ENCODE data around the gene RFNG.
A peak's percentile ranks its signal among the peaks of the same experiment; 100 is the strongest.

RFNG gene

DNA sequence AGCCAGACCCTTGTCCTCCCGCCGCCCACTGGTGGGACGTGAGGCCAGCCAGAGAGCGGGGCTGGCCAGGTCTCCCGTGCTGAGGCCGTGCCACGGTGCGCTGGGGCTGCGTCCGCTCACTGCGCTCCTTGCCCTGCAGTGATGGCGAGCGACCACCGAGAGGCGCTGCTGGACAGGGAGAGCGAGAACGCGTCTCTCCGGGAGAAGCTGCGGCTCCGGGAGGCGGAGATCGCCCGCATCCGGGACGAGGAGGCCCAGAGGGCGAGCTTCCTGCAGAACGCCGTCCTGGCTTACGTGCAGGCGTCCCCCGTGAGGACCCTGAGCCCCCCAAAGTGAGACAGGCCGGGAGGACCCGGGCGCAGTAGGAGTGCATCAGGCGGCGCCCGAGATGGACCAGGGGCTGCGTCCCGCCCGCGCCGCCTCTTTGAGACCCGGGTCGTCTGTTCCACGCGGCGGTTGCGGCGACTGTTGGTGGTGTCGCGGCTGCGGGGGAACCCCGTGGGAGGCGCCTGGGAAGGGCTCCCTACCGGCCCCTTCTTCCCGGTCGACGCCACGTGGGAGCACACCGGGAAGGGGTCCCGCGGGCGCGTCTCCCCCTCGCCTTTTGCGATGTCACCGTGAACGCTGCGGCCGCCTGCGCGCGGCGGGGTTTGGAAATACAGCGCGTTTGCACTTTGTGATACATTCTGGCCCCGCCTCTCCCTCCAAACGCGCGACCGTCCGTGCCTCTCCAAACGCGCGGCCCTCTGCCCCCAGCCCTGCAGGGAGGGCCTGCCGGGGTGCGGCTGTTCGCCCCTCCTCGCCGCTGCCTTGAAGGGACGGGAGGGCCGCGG is 20.9 kb downstream of the RFNG start:
- Histone ChIP-seq H3K27ac (no peak overlapping the region), H3K4me3 (peak overlapping the region; percentile 90), H3K9me3 (ENCODE audit: low read depth, low read length) (no peaks in the 10 kb centered on the region), H3K36me3 (ENCODE audit: insufficient read depth, low read length) (no peaks in the 10 kb centered on the region), H3K9ac (ENCODE audit: insufficient read length) (peak overlapping the region; percentile 62)
- DNase-seq (ENCODE audit: low read depth, low spot score): no peak
- TF ChIP-seq POLR2AphosphoS5 (IDR thresholded peaks at IDR 0.05; ENCODE audit: borderline replicate concordance, low read depth, low read length): no peak; the same call in 1 of the 2 replicates
- no peak for TF ChIP-seq FOXP2 (optimal IDR thresholded peaks at IDR 0.05; ENCODE audit: control extremely low read depth, extremely low read length, insufficient read depth)
- TF ChIP-seq EZH2 (IDR thresholded peaks at IDR 0.05): no peak

DNA sequence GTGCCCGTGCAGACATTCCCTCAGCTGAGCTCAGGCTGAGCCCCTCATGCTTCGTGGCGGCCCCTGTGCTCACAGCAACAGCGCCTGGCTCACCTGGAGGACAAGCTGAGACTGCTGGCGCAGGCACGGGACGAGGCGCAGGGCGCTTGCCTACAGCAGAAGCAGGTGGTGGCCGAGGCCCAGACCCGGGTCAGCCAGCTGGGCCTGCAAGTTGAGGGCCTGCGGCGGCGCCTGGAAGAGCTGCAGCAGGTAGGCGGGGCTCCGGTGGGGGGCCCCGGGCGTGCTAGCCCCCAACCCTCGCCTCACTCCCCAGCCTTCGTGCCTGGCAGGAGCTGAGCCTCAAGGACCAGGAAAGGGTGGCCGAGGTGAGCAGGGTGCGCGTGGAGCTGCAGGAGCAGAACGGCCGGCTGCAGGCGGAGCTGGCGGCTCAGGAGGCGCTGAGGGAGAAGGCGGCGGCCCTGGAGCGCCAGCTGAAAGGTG is 21.6 kb downstream of the RFNG start:
- Histone ChIP-seq H3K9me3 (ENCODE audit: low read depth, low read length) (no peaks in the 10 kb centered on the region), H3K9ac (ENCODE audit: insufficient read length) (no peak overlapping the region), H3K36me3 (ENCODE audit: insufficient read depth, low read length) (no peaks in the 10 kb centered on the region), H3K27ac (no peak overlapping the region), H3K4me3 (peak overlapping the region; percentile 90; the same call in 1 of the 2 replicates)
- TF ChIP-seq POLR2AphosphoS5 (IDR thresholded peaks at IDR 0.05; ENCODE audit: borderline replicate concordance, low read depth, low read length) (no peak), EZH2 (IDR thresholded peaks at IDR 0.05) (no peak), FOXP2 (optimal IDR thresholded peaks at IDR 0.05; ENCODE audit: control extremely low read depth, extremely low read length, insufficient read depth) (no peak)
- DNase-seq (ENCODE audit: low read depth, low spot score): no peak

DNA sequence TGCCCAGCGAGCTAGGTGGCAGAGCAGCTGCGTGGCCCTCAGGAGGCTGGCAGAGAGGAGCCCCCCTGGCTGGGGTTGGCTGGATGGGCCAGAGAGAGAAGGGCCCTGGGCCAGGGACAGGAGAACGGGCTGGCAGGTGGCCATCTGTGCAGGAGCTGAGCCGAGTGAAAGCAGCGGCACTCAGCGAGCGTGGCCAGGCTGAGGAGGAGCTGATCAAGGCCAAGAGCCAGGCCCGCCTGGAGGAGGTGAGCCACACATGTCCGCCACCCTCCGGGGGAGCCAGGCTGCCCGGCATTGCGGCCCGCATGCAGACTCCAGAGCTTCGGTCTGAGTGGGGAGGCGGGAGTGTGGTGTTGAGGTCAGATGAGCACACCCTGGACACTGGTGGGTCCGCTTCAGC is 22.2 kb downstream of the RFNG start:
- DNase-seq (ENCODE audit: low read depth, low spot score): no peak
- H3K9ac ChIP-seq (ENCODE audit: insufficient read length): no peak overlapping the region
- no peaks in the 10 kb centered on the region for H3K9me3 ChIP-seq (ENCODE audit: low read depth, low read length)
- H3K27ac ChIP-seq: no peak overlapping the region
- H3K36me3 ChIP-seq (ENCODE audit: insufficient read depth, low read length): no peaks in the 10 kb centered on the region
- no peak for TF ChIP-seq EZH2 (IDR thresholded peaks at IDR 0.05)
- no peak for TF ChIP-seq POLR2AphosphoS5 (IDR thresholded peaks at IDR 0.05; ENCODE audit: borderline replicate concordance, low read depth, low read length)
- TF ChIP-seq FOXP2 (optimal IDR thresholded peaks at IDR 0.05; ENCODE audit: control extremely low read depth, extremely low read length, insufficient read depth): no peak
- no peak overlapping the region for H3K4me3 ChIP-seq

DNA sequence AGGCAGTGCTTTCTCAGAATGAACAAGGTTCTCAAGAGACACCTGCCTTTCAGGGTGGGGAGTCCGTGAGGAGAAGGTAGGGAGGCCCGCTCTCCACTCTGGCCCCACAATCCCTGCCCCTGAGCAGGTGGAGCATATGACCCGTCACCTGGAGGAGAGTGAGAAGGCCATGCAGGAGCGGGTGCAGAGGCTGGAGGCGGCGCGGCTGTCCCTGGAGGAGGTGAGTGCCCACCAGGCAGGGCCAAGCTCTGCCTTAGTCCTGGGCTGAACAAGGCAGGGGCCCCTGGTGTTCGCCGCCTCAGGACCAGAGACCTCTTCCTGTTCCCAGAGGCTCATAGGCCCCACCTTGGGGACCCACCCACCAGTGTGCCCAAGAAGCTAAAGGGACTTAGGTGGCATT is 22.6 kb downstream of the RFNG start:
- Histone ChIP-seq H3K27ac (no peak overlapping the region), H3K9me3 (ENCODE audit: low read depth, low read length) (no peaks in the 10 kb centered on the region), H3K36me3 (ENCODE audit: insufficient read depth, low read length) (no peaks in the 10 kb centered on the region), H3K9ac (ENCODE audit: insufficient read length) (no peak overlapping the region), H3K4me3 (no peak overlapping the region)
- no peak for DNase-seq (ENCODE audit: low read depth, low spot score)
- no peak for TF ChIP-seq EZH2 (IDR thresholded peaks at IDR 0.05)
- TF ChIP-seq FOXP2 (optimal IDR thresholded peaks at IDR 0.05; ENCODE audit: control extremely low read depth, extremely low read length, insufficient read depth): no peak
- TF ChIP-seq POLR2AphosphoS5 (IDR thresholded peaks at IDR 0.05; ENCODE audit: borderline replicate concordance, low read depth, low read length): no peak

DNA sequence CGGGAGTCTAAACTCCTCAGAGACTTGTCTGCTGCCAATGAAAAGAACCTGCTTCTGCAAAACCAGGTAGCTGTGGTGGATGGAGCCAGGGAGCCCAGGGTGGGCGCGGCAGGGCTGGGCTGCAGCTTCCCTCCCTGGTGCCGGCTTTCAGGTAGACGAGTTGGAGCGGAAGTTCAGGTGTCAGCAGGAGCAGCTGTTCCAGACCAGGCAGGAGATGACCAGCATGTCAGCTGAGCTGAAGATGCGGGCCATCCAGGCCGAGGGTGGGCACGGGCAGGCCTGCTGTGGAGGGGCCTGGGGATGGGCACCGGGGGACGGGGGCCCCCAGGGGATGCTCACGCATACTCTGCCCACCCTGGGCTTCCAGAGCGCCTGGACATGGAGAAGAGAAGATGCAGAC is 23.4 kb downstream of the RFNG start:
- Histone ChIP-seq H3K36me3 (ENCODE audit: insufficient read depth, low read length) (no peaks in the 10 kb centered on the region), H3K9ac (ENCODE audit: insufficient read length) (no peak overlapping the region), H3K9me3 (ENCODE audit: low read depth, low read length) (no peaks in the 10 kb centered on the region), H3K27ac (no peak overlapping the region), H3K4me3 (no peak overlapping the region)
- no peak for TF ChIP-seq EZH2 (IDR thresholded peaks at IDR 0.05)
- TF ChIP-seq FOXP2 (optimal IDR thresholded peaks at IDR 0.05; ENCODE audit: control extremely low read depth, extremely low read length, insufficient read depth): no peak
- TF ChIP-seq POLR2AphosphoS5 (IDR thresholded peaks at IDR 0.05; ENCODE audit: borderline replicate concordance, low read depth, low read length): no peak
- no peak for DNase-seq (ENCODE audit: low read depth, low spot score)

DNA sequence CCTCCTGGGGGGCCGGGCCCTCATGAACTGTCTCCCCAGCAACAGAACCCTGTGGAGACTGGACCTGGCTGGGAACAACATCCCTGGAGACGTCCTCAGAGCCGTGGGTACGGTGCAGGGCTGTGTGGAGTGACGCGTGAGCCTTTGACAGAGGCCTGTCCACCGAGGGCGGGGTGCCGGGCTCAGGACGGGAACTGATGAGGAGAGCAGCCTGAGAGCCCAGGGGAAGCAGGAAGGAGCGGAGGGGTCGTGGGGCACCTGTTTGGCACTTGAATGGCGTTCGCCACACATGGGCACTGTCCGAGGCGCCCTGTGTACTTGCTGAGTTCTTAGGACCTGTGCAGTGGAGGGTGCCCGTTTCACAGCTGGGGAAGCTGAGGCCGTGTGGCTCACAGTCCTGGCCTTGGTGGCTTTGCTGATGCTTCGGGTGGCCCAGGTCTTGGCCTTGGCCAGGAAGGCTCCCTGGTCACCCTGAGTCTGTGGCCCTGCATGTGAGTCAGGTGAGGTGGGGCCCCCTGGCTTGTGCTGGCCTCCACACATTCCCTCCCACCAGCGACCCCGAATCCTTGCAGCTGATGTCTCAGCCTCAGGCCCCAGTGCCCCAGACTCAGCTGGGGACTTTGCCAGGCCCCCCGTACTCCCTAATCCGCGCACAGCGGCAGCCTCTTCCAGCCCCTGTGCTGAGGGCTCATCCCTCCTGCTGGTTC is 26.1 kb downstream of the RFNG start:
- Histone ChIP-seq H3K27ac (no peak overlapping the region), H3K9me3 (ENCODE audit: low read depth, low read length) (no peaks in the 10 kb centered on the region), H3K4me3 (no peak overlapping the region), H3K9ac (ENCODE audit: insufficient read length) (no peak overlapping the region), H3K36me3 (ENCODE audit: insufficient read depth, low read length) (no peaks in the 10 kb centered on the region)
- no peak for DNase-seq (ENCODE audit: low read depth, low spot score)
- TF ChIP-seq EZH2 (IDR thresholded peaks at IDR 0.05) (no peak), FOXP2 (optimal IDR thresholded peaks at IDR 0.05; ENCODE audit: control extremely low read depth, extremely low read length, insufficient read depth) (no peak), POLR2AphosphoS5 (IDR thresholded peaks at IDR 0.05; ENCODE audit: borderline replicate concordance, low read depth, low read length) (no peak)

DNA sequence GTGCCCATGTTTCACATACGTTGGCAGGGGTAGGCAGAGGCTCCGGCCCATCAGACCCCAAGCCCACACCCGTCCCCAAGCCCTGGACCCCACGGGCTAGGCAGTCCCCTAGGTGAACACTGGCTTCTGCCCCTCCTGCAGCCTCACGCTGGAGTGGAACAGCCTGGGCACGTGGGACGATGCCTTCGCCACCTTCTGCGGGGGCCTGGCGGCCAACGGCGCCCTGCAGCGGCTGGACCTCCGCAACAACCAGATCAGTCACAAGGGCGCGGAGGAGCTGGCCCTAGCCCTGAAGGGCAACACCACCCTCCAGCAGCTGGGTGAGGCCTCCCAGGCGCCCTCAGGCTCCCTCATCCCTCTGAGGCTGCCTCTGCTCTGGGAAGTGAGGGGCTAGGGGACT is 26.8 kb downstream of the RFNG start:
- Histone ChIP-seq H3K9me3 (ENCODE audit: low read depth, low read length) (no peaks in the 10 kb centered on the region), H3K36me3 (ENCODE audit: insufficient read depth, low read length) (no peaks in the 10 kb centered on the region), H3K27ac (no peak overlapping the region), H3K4me3 (no peak overlapping the region), H3K9ac (ENCODE audit: insufficient read length) (no peak overlapping the region)
- no peak for DNase-seq (ENCODE audit: low read depth, low spot score)
- no peak for TF ChIP-seq EZH2 (IDR thresholded peaks at IDR 0.05)
- no peak for TF ChIP-seq FOXP2 (optimal IDR thresholded peaks at IDR 0.05; ENCODE audit: control extremely low read depth, extremely low read length, insufficient read depth)
- no peak for TF ChIP-seq POLR2AphosphoS5 (IDR thresholded peaks at IDR 0.05; ENCODE audit: borderline replicate concordance, low read depth, low read length)

DNA sequence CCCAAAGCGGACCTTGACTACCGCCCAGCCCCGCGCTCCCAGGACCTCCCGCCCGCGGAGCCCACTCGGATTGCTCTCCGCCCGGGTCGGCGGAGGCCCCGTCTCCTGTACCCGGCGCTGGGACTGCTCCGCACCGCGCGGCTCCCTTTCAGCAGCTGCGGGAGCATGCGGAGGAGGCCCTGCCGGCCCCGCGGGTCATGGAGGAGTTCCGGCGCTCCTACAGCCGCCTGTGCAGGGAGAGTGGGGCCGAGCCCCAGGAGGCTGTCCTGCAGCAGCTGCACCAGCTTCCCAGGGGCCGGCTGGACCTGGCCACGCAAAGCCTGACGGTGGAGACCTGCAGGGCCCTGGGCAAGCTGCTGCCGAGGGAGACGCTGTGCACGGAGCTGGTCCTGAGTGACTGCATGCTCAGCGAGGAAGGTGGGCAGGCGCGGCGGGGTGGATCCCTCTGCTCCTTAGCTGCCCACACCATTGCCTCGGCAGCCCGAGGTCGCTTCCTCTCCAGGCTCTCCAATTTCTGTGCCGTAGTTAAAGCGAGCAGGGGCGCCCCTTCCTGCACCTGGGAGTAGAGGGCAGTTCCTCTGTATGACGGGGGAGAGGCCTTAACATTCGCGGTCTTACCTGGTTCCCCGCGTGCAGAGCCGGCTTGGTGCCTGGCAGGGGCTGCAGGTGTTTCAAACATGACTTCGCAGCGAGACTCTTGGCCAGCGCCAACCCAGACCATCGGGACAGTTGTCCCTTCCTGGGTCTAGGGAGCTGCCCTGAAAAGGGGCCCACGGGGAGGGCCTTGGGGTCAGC is 28.0 kb downstream of the RFNG start:
- no peak for DNase-seq (ENCODE audit: low read depth, low spot score)
- TF ChIP-seq FOXP2 (optimal IDR thresholded peaks at IDR 0.05; ENCODE audit: control extremely low read depth, extremely low read length, insufficient read depth): no peak
- TF ChIP-seq POLR2AphosphoS5 (IDR thresholded peaks at IDR 0.05; ENCODE audit: borderline replicate concordance, low read depth, low read length): no peak; the same call in 1 of the 2 replicates
- TF ChIP-seq EZH2 (IDR thresholded peaks at IDR 0.05): no peak
- peak overlapping the region; percentile 81 for H3K9ac ChIP-seq (ENCODE audit: insufficient read length)
- no peaks in the 10 kb centered on the region for H3K9me3 ChIP-seq (ENCODE audit: low read depth, low read length)
- peak overlapping the region; percentile 89 for H3K4me3 ChIP-seq
- H3K36me3 ChIP-seq (ENCODE audit: insufficient read depth, low read length): no peaks in the 10 kb centered on the region
- H3K27ac ChIP-seq: no peak overlapping the region

Measured in SK-N-MC (cell line).